ENCODE data around the gene TEX38. TPM values are rescaled to one million over a fixed set of nuclear protein-coding genes. Genes with fewer than 3 reads are reported as not detected.
A peak's percentile ranks its signal among the peaks of the same experiment; 100 is the strongest.

TEX38 gene
- total and polyA plus RNA-seq, 12 donors = 0.11 to 0.54 (median 0.30) TPM; not detected in 8

DNA sequence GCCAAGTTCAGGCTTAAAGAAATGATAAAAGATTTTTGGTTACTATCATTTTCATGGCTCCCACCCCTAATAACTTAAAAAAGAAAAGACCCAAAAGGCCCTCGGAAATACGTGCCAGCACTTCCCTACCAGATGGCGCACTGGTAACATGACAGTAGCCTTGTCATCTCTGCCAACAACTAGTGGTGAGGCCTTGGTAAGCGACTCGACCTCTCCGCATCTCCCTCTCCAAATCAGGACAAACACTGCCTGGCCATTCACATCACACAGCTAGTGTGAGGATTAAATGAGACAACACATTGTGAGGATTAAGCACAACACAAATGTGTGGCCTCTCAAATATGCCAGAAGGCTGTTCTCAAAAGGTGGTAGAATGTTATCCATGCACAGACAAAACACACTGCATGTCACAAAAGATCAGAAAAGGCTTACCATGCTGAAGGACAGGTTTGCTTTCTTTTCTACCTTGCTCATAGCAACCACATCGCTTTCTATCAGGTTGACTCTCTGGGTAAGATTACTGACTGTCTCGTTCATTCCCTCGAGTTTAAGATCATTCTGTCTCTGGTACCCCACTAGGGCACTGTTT is 16.4 kb downstream of the TEX38 start:
- DNase-seq = peak in 4 of 7 donors; percentile 28 to 63 (median 42)
- H3K9me3 ChIP-seq (replicated peaks in 1 of 3) = no peaks in the 10 kb centered on the region
- peaks cover 0 to 72% of the 10 kb centered on the region in 2 donors for H3K36me3 ChIP-seq (replicated peaks in 1 of 2)
- peaks cover 0 to 30% of the 10 kb centered on the region in 2 donors for H3K4me1 ChIP-seq (replicated peaks in 1 of 2)
- no peak for TF ChIP-seq POLR2A (IDR thresholded peaks at IDR 0.05)
- TF ChIP-seq, protein P1, sequence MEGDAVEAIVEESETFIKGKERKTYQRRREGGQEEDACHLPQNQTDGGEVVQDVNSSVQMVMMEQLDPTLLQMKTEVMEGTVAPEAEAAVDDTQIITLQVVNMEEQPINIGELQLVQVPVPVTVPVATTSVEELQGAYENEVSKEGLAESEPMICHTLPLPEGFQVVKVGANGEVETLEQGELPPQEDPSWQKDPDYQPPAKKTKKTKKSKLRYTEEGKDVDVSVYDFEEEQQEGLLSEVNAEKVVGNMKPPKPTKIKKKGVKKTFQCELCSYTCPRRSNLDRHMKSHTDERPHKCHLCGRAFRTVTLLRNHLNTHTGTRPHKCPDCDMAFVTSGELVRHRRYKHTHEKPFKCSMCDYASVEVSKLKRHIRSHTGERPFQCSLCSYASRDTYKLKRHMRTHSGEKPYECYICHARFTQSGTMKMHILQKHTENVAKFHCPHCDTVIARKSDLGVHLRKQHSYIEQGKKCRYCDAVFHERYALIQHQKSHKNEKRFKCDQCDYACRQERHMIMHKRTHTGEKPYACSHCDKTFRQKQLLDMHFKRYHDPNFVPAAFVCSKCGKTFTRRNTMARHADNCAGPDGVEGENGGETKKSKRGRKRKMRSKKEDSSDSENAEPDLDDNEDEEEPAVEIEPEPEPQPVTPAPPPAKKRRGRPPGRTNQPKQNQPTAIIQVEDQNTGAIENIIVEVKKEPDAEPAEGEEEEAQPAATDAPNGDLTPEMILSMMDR (IDR thresholded peaks at IDR 0.05) = peak in 1 of 6 experiments; percentile 7
- H3K4me3 ChIP-seq = no peak overlapping the region
- peak overlapping the region in 2 of 5 donors; percentile 33 to 40 for H3K27ac ChIP-seq
- WGBS, 4 donors = 48 to 65% (median 58%) methylated on average over 8 to 9 of the region's 9 CpGs
- intact Hi-C loops (cut with DNase I) = no loop called here
- no peaks in the 10 kb centered on the region for H3K27me3 ChIP-seq

DNA sequence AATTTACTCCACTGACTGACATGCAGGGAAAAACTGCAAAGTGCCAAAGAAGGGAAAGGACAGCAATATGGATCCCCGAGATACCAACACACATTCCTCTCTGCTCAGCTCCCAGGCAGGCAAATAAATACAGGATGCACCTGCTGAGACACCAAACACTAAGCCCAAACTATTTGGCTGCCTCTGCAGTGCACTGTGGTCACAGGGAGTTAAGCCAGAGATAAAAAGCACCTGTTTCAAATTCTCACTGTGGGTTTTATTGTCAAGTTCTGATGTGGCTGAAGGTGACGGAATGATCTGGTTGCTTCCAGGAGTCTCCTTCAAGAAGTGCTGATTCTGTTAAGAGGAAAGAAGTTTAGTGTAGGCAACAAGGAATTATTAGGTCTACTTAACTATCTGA is 17.7 kb downstream of the TEX38 start:
- WGBS, 4 donors = 82 to 97% (median 92%) methylated on average over 2 of the region's 2 CpGs
- no peak overlapping the region for H3K27ac ChIP-seq
- no peaks in the 10 kb centered on the region for H3K9me3 ChIP-seq (replicated peaks in 1 of 3)
- no peak for TF ChIP-seq POLR2A (IDR thresholded peaks at IDR 0.05)
- TF ChIP-seq, protein P1 (IDR thresholded peaks at IDR 0.05) = no peak
- peaks cover 0 to 58% of the 10 kb centered on the region in 2 donors for H3K36me3 ChIP-seq (replicated peaks in 1 of 2)
- intact Hi-C loops (cut with DNase I) = no loop called here
- H3K4me1 ChIP-seq (replicated peaks in 1 of 2) = peaks cover 5 to 36% of the 10 kb centered on the region in 2 donors
- H3K4me3 ChIP-seq = no peak overlapping the region
- no peak for DNase-seq
- no peaks in the 10 kb centered on the region for H3K27me3 ChIP-seq

DNA sequence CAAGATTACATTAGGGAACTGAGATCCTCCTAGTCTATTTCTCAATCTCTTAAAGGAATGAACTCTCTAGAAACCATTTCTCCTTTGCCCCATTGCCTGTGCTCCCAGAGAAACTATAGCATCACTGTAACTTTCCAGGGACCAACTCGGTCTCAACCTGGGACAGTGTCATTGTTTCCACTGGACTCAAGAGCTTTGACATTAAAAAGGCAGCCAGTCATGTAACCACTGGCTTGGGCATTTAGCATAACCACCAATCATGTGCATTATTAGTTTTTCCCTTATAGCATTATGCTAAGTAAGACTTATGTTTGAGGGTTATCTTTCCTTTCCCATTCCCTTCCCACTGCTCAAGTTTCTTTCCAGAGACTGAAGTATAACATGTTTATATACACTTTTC is 18.2 kb downstream of the TEX38 start:
- TF ChIP-seq POLR2A (IDR thresholded peaks at IDR 0.05) = no peak
- TF ChIP-seq, protein P1 (IDR thresholded peaks at IDR 0.05) = no peak
- Histone ChIP-seq H3K27ac (no peak overlapping the region), H3K9me3 (replicated peaks in 1 of 3) (no peaks in the 10 kb centered on the region), H3K4me3 (no peak overlapping the region), H3K4me1 (replicated peaks in 1 of 2) (peaks cover 5 to 36% of the 10 kb centered on the region in 2 donors), H3K27me3 (no peaks in the 10 kb centered on the region), H3K36me3 (replicated peaks in 1 of 2) (peaks cover 0 to 53% of the 10 kb centered on the region in 2 donors)
- intact Hi-C loops (cut with DNase I) = no loop called here
- WGBS, 4 donors = 88 to 95% (median 92%) methylated on average over 1 of the region's 1 CpG
- no peak for DNase-seq

DNA sequence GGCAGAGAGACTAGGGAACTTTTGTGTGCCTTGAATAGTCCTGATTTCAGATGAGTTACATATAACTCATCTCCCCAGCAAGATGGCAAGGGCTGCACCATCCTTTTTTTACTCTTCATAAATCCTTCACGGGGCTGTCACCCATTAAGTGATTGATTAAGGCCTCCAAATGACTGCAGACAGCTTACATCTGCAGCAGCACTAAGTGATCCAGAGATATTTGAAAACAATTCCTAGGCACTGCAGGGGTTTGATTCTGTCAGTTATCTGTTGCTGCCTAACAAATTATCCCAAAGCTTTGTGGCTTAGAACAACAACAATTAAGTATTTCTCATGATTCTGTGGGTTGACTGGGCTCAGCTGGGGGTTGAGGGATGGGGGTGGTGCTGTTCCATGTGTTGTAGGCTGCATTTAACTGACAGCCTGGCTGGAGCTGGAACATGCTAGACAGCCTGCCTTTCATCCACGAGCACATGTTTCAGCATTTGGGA is 19.3 kb downstream of the TEX38 start:
- TF ChIP-seq POLR2A (IDR thresholded peaks at IDR 0.05) = no peak
- TF ChIP-seq, protein P1 (IDR thresholded peaks at IDR 0.05) = no peak
- intact Hi-C loops (cut with DNase I) = no loop called here
- 85 to 91% (median 90%) methylated on average over 2 of the region's 2 CpGs for WGBS, 4 donors
- Histone ChIP-seq H3K9me3 (replicated peaks in 1 of 3) (no peaks in the 10 kb centered on the region), H3K27ac (no peak overlapping the region), H3K4me1 (replicated peaks in 1 of 2) (peaks cover 5 to 36% of the 10 kb centered on the region in 2 donors), H3K27me3 (no peaks in the 10 kb centered on the region), H3K36me3 (replicated peaks in 1 of 2) (peaks cover 0 to 53% of the 10 kb centered on the region in 2 donors), H3K4me3 (no peak overlapping the region)
- DNase-seq = no peak
